NCI-H2196 treated with DMSO at 0.1 percent for 48 hours (cell line): ENCODE results near the gene MAP2K5.

Experiments
- DNase-seq: peaks from one replicate; lab custom pipeline; 2025; ENCODE audit not compliant: unreplicated experiment; lab: John Stamatoyannopoulos, UW

The MAP2K5 gene

GRCh38 chr15:67852418-67852817, 309.9 kb downstream of the MAP2K5 start:
- no peak for DNase-seq

- DNase-seq: no peak
Observed at GRCh38 chr15:67853454-67853853, 311.0 kb downstream of the MAP2K5 start.

GRCh38 chr15:67854358-67854757, 311.9 kb downstream of the MAP2K5 start:
- DNase-seq: no peak

- DNase-seq: no peak
Observed at GRCh38 chr15:67855842-67856241, 313.3 kb downstream of the MAP2K5 start.
